ENCODE measurements around the gene SERAC1. TPM values are rescaled to one million over a fixed set of nuclear protein-coding genes. Genes with fewer than 3 reads are reported as not detected.
"Not testable (repeated sequence)": the region's sequence is repeated elsewhere in the genome, so short reads cannot be mapped to it uniquely, and the experiment has no call there.

The SERAC1 gene
- total and polyA plus RNA-seq, 12 donors, result 2.0 to 6.0 (median 4.8) TPM

- peaks cover 0 to 44% (median 3%) of the 10 kb centered on the region in 9 donors for H3K36me3 ChIP-seq
- H3K4me3 ChIP-seq, result no peak overlapping the region
- TF ChIP-seq, protein P1, sequence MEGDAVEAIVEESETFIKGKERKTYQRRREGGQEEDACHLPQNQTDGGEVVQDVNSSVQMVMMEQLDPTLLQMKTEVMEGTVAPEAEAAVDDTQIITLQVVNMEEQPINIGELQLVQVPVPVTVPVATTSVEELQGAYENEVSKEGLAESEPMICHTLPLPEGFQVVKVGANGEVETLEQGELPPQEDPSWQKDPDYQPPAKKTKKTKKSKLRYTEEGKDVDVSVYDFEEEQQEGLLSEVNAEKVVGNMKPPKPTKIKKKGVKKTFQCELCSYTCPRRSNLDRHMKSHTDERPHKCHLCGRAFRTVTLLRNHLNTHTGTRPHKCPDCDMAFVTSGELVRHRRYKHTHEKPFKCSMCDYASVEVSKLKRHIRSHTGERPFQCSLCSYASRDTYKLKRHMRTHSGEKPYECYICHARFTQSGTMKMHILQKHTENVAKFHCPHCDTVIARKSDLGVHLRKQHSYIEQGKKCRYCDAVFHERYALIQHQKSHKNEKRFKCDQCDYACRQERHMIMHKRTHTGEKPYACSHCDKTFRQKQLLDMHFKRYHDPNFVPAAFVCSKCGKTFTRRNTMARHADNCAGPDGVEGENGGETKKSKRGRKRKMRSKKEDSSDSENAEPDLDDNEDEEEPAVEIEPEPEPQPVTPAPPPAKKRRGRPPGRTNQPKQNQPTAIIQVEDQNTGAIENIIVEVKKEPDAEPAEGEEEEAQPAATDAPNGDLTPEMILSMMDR (IDR thresholded peaks at IDR 0.05), result no peak
- DNase-seq (no peak), ATAC-seq (no peak)
- H3K27me3 ChIP-seq, result no peaks in the 10 kb centered on the region
- H3K4me1 ChIP-seq, result no peaks in the 10 kb centered on the region
- H3K27ac ChIP-seq, result no peak overlapping the region
- H3K9me3 ChIP-seq, result no peaks in the 10 kb centered on the region
- 90% methylated on average over 8 of the region's 8 CpGs for WGBS, 2 donors
- intact Hi-C loops (cut with DNase I), result no loop called here
These were observed 17.8 kb upstream of the SERAC1 start for GRCh38 chr6:158185729-158186456.

GRCh38 chr6:158184608-158185007, 16.5 kb upstream of the SERAC1 start:
- H3K27me3 ChIP-seq, result no peaks in the 10 kb centered on the region
- H3K9me3 ChIP-seq, result no peaks in the 10 kb centered on the region
- intact Hi-C loops (cut with DNase I), result no loop called here
- H3K27ac ChIP-seq, result no peak overlapping the region
- ATAC-seq (no peak), DNase-seq (no peak)
- TF ChIP-seq, protein P1 (IDR thresholded peaks at IDR 0.05), result no peak
- peaks cover 0 to 42% (median 3%) of the 10 kb centered on the region in 9 donors for H3K36me3 ChIP-seq
- no peak overlapping the region for H3K4me3 ChIP-seq
- no peaks in the 10 kb centered on the region for H3K4me1 ChIP-seq

DNA sequence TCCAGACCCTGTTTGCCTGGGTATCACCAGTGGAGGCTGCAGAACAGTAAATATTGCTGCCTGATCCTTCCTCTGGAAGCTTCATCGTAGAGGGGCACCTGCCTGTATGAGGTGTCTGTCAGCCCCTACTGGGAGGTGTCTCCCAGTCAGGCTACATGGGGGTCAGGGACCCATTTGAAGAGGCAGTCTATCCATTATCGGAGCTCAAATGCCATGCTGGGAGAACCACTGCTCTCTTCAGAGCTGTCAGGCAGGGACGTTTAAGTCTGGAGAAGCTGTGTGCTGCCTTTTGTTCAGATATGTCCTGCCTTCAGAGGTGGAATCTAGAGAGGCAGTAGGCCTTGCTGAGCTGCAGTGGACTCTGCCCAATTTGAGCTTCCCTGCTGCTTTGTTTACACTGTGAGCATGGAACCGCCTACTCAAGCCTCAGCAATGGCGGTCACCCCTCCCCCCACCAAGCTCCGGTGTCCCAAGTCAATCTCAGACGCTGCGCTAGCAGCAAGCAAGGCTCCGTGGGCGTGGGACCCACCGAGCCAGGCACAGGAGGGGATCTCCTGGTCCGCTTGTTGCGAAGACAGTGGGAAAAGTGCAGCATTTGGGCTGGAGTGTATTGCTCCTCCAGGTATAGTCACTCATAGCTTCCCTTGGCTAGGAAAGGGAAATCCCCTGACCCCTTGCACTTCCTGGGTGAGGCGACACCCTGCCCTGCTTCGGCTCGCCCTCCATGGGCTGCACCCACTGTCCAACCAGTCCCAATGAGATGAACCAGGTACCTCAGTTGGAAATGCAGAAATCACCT, 15.3 kb upstream of the SERAC1 start:
- not testable (repeated sequence) for ATAC-seq

DNA sequence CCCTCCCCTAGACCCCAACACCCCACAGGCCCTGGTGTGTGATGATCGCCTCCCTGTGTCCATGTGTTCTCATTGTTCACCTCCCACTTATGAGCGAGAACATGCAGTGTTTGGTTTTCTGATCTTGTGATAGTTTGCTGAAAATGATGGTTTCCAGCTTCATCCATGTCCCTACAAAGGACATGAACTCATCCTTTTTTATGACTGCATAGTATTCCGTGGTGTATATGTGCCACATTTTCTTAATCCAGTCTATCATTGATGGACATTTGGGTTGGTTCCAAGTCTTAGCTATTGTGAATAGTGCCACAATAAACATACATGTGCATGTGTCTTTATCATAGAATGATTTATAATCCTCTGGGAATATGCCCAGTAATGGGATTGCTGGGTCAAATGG, 9.7 kb upstream of the SERAC1 start:
- 98% methylated on average over 3 of the region's 3 CpGs for WGBS, 2 donors
- Histone ChIP-seq H3K4me1 (peaks cover 0 to 16% (median 11%) of the 10 kb centered on the region in 9 donors), H3K36me3 (peaks cover 0 to 16% (median 0%) of the 10 kb centered on the region in 9 donors)
- H3K27ac ChIP-seq; H3K9me3 ChIP-seq; H3K4me3 ChIP-seq; ATAC-seq; DNase-seq; H3K27me3 ChIP-seq; intact Hi-C loops (cut with DNase I): not testable (repeated sequence)

More for the DNA sequence above, 15.3 kb upstream of the SERAC1 start:
- H3K4me1 ChIP-seq; DNase-seq; H3K4me3 ChIP-seq; H3K27ac ChIP-seq; H3K27me3 ChIP-seq; H3K9me3 ChIP-seq; intact Hi-C loops (cut with DNase I): not testable (repeated sequence)
- peaks cover 0 to 42% (median 3%) of the 10 kb centered on the region in 9 donors for H3K36me3 ChIP-seq
- WGBS, 2 donors, result 80 to 91% methylated on average over 16 of the region's 16 CpGs

DNA sequence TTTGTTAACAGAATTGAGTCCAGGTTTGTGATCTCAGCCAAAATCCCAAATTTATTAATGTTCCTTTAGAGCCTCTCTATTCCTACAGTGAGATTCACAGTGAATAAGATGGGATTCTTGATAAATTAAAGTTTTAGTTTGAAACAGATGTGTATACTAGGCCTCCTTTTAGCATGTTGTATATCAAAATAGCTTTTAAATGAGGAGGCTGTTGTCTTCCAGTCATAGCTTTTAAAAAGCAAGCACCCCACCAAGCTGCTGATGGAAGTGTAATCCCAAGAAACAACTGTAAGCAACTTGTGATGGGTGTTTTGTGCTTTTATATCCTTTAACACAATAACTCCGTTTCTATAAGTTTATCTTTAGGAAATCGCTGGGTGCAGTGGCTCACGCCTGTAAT, 7.0 kb upstream of the SERAC1 start:
- Histone ChIP-seq H3K4me1 (peaks cover 0 to 18% (median 13%) of the 10 kb centered on the region in 9 donors), H3K27ac (no peak overlapping the region), H3K9me3 (peaks cover 0 to 9% (median 0%) of the 10 kb centered on the region in 11 donors), H3K4me3 (no peak overlapping the region), H3K36me3 (peaks cover 0 to 32% (median 0%) of the 10 kb centered on the region in 9 donors), H3K27me3 (no peaks in the 10 kb centered on the region)
- WGBS, 2 donors, result 93 to 95% methylated on average over 3 of the region's 3 CpGs
- intact Hi-C loops (cut with DNase I), result no loop called here
- DNase-seq (no peak), ATAC-seq (no peak)
- TF ChIP-seq, protein P1 (IDR thresholded peaks at IDR 0.05), result no peak

Measured in heart right ventricle (tissue), 16 donors.